Measurements from ENCODE around the gene SIPA1L3.

Gene SIPA1L3

DNA sequence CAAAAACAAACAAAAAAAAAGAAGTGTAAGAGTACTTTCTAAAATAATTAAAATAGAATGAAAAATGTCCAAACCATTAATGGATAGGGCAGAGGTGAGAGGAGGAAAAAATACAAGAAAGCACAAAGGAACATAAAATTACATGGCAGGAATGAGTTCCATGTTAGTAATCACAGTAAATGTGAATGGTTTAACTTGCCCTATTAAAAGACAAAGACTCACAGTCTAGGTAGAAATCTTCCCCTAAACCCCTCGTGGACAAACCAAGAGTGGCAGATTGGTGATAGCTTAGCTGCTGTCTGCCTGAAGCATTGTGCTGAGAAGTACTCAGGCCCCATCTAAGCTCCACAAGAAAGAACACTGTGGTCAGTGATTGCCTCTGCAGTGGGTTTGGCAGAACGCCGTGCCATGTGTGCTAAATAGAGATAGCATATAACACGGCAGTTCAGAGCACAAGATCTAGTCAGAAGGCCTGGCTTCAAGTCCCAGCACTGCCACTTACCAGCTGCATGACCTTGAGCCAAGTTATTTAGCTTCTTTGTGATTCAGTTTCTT lies 213.5 kb downstream of the SIPA1L3 start:
- H3K9ac ChIP-seq (ENCODE audit: low read length): no peak overlapping the region
- H2AFZ ChIP-seq (ENCODE audit: low read depth, low read length, severe bottlenecking): no peak overlapping the region
- H3F3A ChIP-seq (ENCODE audit: insufficient read depth): no peaks in the 10 kb centered on the region
- peaks cover 15% of the 10 kb centered on the region for H3K36me3 ChIP-seq (ENCODE audit: low read length)
- H4K20me1 ChIP-seq (ENCODE audit: low read depth, low read length): no peaks in the 10 kb centered on the region
- no peak overlapping the region for H3K27ac ChIP-seq (ENCODE audit: low read depth, low read length)
- H3K4me3 ChIP-seq (ENCODE audit: insufficient read depth, low read length, poor library complexity, severe bottlenecking): no peak overlapping the region
- no peak overlapping the region for H3K4me2 ChIP-seq (ENCODE audit: low read depth, low read length, poor library complexity, severe bottlenecking)
- no peaks in the 10 kb centered on the region for H3K9me3 ChIP-seq (ENCODE audit: insufficient read depth, low read length)
- H3K27me3 ChIP-seq (ENCODE audit: low read length): no peaks in the 10 kb centered on the region
- no peaks in the 10 kb centered on the region for H3K9me2 ChIP-seq (replicated peaks; ENCODE audit: insufficient read depth, low read length)
- TF ChIP-seq, protein P1, sequence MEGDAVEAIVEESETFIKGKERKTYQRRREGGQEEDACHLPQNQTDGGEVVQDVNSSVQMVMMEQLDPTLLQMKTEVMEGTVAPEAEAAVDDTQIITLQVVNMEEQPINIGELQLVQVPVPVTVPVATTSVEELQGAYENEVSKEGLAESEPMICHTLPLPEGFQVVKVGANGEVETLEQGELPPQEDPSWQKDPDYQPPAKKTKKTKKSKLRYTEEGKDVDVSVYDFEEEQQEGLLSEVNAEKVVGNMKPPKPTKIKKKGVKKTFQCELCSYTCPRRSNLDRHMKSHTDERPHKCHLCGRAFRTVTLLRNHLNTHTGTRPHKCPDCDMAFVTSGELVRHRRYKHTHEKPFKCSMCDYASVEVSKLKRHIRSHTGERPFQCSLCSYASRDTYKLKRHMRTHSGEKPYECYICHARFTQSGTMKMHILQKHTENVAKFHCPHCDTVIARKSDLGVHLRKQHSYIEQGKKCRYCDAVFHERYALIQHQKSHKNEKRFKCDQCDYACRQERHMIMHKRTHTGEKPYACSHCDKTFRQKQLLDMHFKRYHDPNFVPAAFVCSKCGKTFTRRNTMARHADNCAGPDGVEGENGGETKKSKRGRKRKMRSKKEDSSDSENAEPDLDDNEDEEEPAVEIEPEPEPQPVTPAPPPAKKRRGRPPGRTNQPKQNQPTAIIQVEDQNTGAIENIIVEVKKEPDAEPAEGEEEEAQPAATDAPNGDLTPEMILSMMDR (IDR thresholded peaks at IDR 0.05; ENCODE audit: insufficient read depth, low read length, poor library complexity, severe bottlenecking): no peak
- no peak for TF ChIP-seq EZH2phosphoT487 (conservative IDR thresholded peaks at IDR 0.05; ENCODE audit: low read length)
- no peaks in the 10 kb centered on the region for H3K79me2 ChIP-seq (ENCODE audit: insufficient read depth, low read length)

DNA sequence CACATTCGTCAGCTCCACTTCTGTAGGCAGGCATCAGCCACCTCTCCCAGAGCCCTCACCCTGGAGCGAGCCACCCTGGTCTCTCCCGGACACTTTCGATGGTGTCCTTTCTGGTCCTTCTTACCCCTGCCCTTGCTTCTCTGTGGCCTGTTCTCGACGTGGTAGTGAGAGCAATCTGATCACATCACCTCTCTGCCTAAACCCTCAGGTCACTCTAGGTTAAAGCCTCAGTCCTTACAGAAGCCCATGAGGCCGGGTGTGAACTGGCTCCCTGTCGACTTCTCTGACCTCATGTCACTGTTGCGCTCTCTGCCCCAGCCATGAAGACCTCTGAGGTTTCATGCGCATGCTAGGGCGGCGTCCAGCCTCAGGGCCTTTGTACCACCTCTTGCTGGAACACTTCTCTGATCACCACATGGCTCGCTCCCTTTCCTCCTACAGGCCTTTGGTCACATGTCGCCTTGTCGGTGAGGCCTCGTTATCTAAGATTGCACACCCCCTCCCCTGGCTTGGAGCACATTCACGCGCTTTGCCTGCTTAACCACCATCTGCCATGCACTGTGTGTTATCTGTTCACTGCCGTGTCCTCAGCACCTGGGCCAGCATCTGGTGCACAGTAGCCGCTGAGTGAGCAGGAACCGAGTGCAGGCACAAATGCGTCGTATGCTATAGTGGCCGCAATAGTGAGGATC lies 215.5 kb downstream of the SIPA1L3 start:
- no peaks in the 10 kb centered on the region for H3K9me2 ChIP-seq (replicated peaks; ENCODE audit: insufficient read depth, low read length)
- no peak overlapping the region for H2AFZ ChIP-seq (ENCODE audit: low read depth, low read length, severe bottlenecking)
- H3K36me3 ChIP-seq (ENCODE audit: low read length): peaks cover 15% of the 10 kb centered on the region
- no peaks in the 10 kb centered on the region for H4K20me1 ChIP-seq (ENCODE audit: low read depth, low read length)
- TF ChIP-seq, protein P1 (IDR thresholded peaks at IDR 0.05; ENCODE audit: insufficient read depth, low read length, poor library complexity, severe bottlenecking): no peak
- no peak for TF ChIP-seq EZH2phosphoT487 (conservative IDR thresholded peaks at IDR 0.05; ENCODE audit: low read length)
- H3K27ac ChIP-seq (ENCODE audit: low read depth, low read length): no peak overlapping the region
- H3K27me3 ChIP-seq (ENCODE audit: low read length): no peaks in the 10 kb centered on the region
- 0 out of 2 replicates have a peak, but pooled peaks cover under 1% of the 10 kb centered on the region for H3K79me2 ChIP-seq (ENCODE audit: insufficient read depth, low read length)
- H3K4me2 ChIP-seq (ENCODE audit: low read depth, low read length, poor library complexity, severe bottlenecking): no peak overlapping the region
- no peak overlapping the region for H3K9ac ChIP-seq (ENCODE audit: low read length)
- no peaks in the 10 kb centered on the region for H3F3A ChIP-seq (ENCODE audit: insufficient read depth)
- H3K9me3 ChIP-seq (ENCODE audit: insufficient read depth, low read length): no peaks in the 10 kb centered on the region
- no peak overlapping the region for H3K4me3 ChIP-seq (ENCODE audit: insufficient read depth, low read length, poor library complexity, severe bottlenecking)

DNA sequence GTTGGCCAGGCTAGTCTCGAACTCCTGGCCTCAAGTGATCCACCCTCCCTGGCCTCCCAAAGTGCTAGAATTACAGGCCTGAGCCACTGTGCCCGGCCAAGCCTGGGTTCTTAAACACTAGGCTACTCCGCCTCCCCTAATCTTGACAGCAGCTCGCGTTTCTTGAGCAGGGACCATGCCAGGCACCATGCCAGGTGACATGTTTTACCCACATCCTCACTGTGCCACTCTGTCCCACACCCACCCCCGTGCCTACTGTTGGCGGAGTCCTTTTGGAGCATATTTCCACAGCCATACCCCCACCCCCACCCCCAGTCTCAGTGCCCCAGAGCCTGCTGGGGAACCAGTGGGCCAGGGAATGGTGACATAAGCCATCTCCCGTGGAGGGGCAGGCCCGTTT lies 218.2 kb downstream of the SIPA1L3 start:
- no peak overlapping the region for H3K27ac ChIP-seq (ENCODE audit: low read depth, low read length)
- 0 out of 2 replicates have a peak, but pooled peaks cover 2% of the 10 kb centered on the region for H3K79me2 ChIP-seq (ENCODE audit: insufficient read depth, low read length)
- H3K9me3 ChIP-seq (ENCODE audit: insufficient read depth, low read length): no peaks in the 10 kb centered on the region
- no peak overlapping the region for H3K4me3 ChIP-seq (ENCODE audit: insufficient read depth, low read length, poor library complexity, severe bottlenecking)
- no peak overlapping the region for H3K9ac ChIP-seq (ENCODE audit: low read length)
- H3K9me2 ChIP-seq (replicated peaks; ENCODE audit: insufficient read depth, low read length): no peaks in the 10 kb centered on the region
- H3K27me3 ChIP-seq (ENCODE audit: low read length): no peaks in the 10 kb centered on the region
- TF ChIP-seq, protein P1 (IDR thresholded peaks at IDR 0.05; ENCODE audit: insufficient read depth, low read length, poor library complexity, severe bottlenecking): no peak
- TF ChIP-seq EZH2phosphoT487 (conservative IDR thresholded peaks at IDR 0.05; ENCODE audit: low read length): no peak
- H3F3A ChIP-seq (ENCODE audit: insufficient read depth): no peaks in the 10 kb centered on the region
- H3K4me2 ChIP-seq (ENCODE audit: low read depth, low read length, poor library complexity, severe bottlenecking): no peak overlapping the region
- H2AFZ ChIP-seq (ENCODE audit: low read depth, low read length, severe bottlenecking): no peak overlapping the region
- H3K36me3 ChIP-seq (ENCODE audit: low read length): peaks cover 12% of the 10 kb centered on the region
- H4K20me1 ChIP-seq (ENCODE audit: low read depth, low read length): no peaks in the 10 kb centered on the region

All from SU-DHL-6 (cell line).